Measurements from ENCODE around the gene MYO1D.

The MYO1D gene

GRCh38 chr17:32520737-32521404 lies 356.1 kb downstream of the MYO1D start:
- DNase-seq = no peak

GRCh38 chr17:32520104-32520701 lies 356.7 kb downstream of the MYO1D start:
- no peak for DNase-seq

GRCh38 chr17:32519228-32520103 lies 357.5 kb downstream of the MYO1D start:
- peak; percentile 22 for DNase-seq

- DNase-seq = no peak
These were observed 358.2 kb downstream of the MYO1D start for GRCh38 chr17:32518646-32519227.

GRCh38 chr17:32517982-32518381 lies 358.9 kb downstream of the MYO1D start:
- DNase-seq = no peak

GRCh38 chr17:32516940-32517701 lies 359.8 kb downstream of the MYO1D start:
- peak; percentile 13 for DNase-seq

GRCh38 chr17:32516450-32516849 lies 360.5 kb downstream of the MYO1D start:
- DNase-seq = no peak

- DNase-seq = peak; percentile 11
These were observed 361.1 kb downstream of the MYO1D start for GRCh38 chr17:32515677-32516383.

GRCh38 chr17:32514606-32515005 lies 362.3 kb downstream of the MYO1D start:
- no peak for DNase-seq

GRCh38 chr17:32513579-32513978 lies 363.3 kb downstream of the MYO1D start:
- no peak for DNase-seq

- DNase-seq = no peak
These were observed 364.6 kb downstream of the MYO1D start for GRCh38 chr17:32512328-32512727.

GRCh38 chr17:32510466-32510865 lies 366.5 kb downstream of the MYO1D start:
- no peak for DNase-seq

GRCh38 chr17:32508926-32509325 lies 368.0 kb downstream of the MYO1D start:
- DNase-seq = no peak

- no peak for DNase-seq
These were observed 372.5 kb downstream of the MYO1D start for GRCh38 chr17:32504166-32504990.

- DNase-seq = no peak
These were observed 373.4 kb downstream of the MYO1D start for GRCh38 chr17:32503251-32504165.

GRCh38 chr17:32502710-32503109 lies 374.2 kb downstream of the MYO1D start:
- DNase-seq = no peak

- DNase-seq = no peak
These were observed 374.9 kb downstream of the MYO1D start for GRCh38 chr17:32502013-32502412.

GRCh38 chr17:32498391-32498790 lies 378.5 kb downstream of the MYO1D start:
- no peak for DNase-seq

- no peak for DNase-seq
These were observed 379.3 kb downstream of the MYO1D start for GRCh38 chr17:32497431-32498205.

Measured in midbrain (tissue), 1 donor.